ENCODE measurements around the gene NBAS. TPM values are rescaled to one million over a fixed set of nuclear protein-coding genes. Genes with fewer than 3 reads are reported as not detected.

The NBAS gene
- total and polyA plus RNA-seq, 2 donors (not counting 3 experiments of a cell fraction or from before 2014, with no cell fraction given), result 29.4 to 43.0 TPM

DNA sequence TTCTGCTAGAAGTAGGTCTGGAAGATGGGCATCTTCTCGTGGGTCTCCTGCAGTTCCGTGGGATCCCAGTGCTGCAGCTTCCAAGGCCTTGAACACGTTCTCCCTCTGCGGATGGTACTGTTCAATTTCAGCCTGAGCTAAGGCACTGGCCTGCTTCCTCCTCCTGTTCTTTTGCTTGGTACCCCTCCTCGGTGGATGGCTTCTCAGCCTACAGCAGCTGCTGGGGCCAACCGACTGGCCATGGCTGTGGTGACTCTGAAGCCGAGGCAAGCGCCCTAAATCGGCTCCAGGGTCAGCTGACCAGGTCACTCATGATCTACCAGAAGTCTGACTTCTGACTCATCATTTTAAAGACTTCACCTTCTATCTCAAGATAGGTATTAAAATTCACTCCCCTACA, 150.2 kb downstream of the NBAS start:
- Histone ChIP-seq H2AFZ (ENCODE audit: low read depth, low read length) (no peak overlapping the region), H3K4me3 (replicated peaks in 1 of 3; ENCODE audit: insufficient read depth in 1 of 3, low read depth in 1 of 3, low read length in 3 of 3) (no peak overlapping the region), H3K27me3 (ENCODE audit: control insufficient read depth in 2 of 2, insufficient read depth in 2 of 2, low read length in 2 of 2) (no peaks in the 10 kb centered on the region), H3K4me2 (ENCODE audit: insufficient read depth, low read length) (no peak overlapping the region), H3K27ac (ENCODE audit: insufficient read depth, low read depth, low read length) (no peak overlapping the region), H3K36me3 (ENCODE audit: control insufficient read depth in 2 of 2, extremely low read depth in 1 of 2, insufficient read depth in 2 of 2, low read length in 2 of 2) (peaks cover 0 to 3% of the 10 kb centered on the region in 2 experiments), H3K9me3 (replicated peaks; ENCODE audit: control insufficient read depth, insufficient read depth, low read length) (no peaks in the 10 kb centered on the region), H3K9me1 (replicated peaks; ENCODE audit: control insufficient read depth, extremely low read depth, insufficient read depth, low read length) (no peaks in the 10 kb centered on the region), H3K79me2 (ENCODE audit: control insufficient read depth, insufficient read depth, low read length) (no peaks in the 10 kb centered on the region), H4K20me1 (replicated peaks; ENCODE audit: control insufficient read depth, extremely low read depth, insufficient read depth, low read length) (no peaks in the 10 kb centered on the region), H3K4me1 (ENCODE audit: control insufficient read depth, extremely low read depth, insufficient read depth, low read length) (no peaks in the 10 kb centered on the region), H3K9ac (replicated peaks; ENCODE audit: extremely low read depth, insufficient read depth, low read length) (no peak overlapping the region)
- DNase-seq (ENCODE audit: low read depth, low spot score) (no peak), FAIRE-seq (no peak)
- ChIA-PET POLR2A (no interaction called here), CTCF (interaction anchor here (1.0 kb wide), 1 partner anchor 8 kb away, joined by 3 read pairs; no protein-coding TSS in a partner anchor)
- no peak for TF ChIP-seq JUN (IDR thresholded peaks at IDR 0.05; ENCODE audit: borderline replicate concordance, insufficient read depth, insufficient read length, low read depth)
- TF ChIP-seq GATA2 (IDR thresholded peaks at IDR 0.05; ENCODE audit: insufficient read depth, insufficient read length, low read depth, low read length), result no peak
- TF ChIP-seq EZH2 (IDR thresholded peaks at IDR 0.05; ENCODE audit: borderline replicate concordance, low read depth, low read length, severe bottlenecking), result no peak
- TF ChIP-seq FOS (IDR thresholded peaks at IDR 0.05; ENCODE audit: borderline replicate concordance, insufficient read depth, low read length), result no peak
- TF ChIP-seq MYC (IDR thresholded peaks at IDR 0.05; ENCODE audit: low read depth, low read length), result no peak
- TF ChIP-seq POLR2A (IDR thresholded peaks at IDR 0.05; ENCODE audit: low read depth, low read length), result no peak
- TF ChIP-seq, protein P1, sequence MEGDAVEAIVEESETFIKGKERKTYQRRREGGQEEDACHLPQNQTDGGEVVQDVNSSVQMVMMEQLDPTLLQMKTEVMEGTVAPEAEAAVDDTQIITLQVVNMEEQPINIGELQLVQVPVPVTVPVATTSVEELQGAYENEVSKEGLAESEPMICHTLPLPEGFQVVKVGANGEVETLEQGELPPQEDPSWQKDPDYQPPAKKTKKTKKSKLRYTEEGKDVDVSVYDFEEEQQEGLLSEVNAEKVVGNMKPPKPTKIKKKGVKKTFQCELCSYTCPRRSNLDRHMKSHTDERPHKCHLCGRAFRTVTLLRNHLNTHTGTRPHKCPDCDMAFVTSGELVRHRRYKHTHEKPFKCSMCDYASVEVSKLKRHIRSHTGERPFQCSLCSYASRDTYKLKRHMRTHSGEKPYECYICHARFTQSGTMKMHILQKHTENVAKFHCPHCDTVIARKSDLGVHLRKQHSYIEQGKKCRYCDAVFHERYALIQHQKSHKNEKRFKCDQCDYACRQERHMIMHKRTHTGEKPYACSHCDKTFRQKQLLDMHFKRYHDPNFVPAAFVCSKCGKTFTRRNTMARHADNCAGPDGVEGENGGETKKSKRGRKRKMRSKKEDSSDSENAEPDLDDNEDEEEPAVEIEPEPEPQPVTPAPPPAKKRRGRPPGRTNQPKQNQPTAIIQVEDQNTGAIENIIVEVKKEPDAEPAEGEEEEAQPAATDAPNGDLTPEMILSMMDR (IDR thresholded peaks at IDR 0.05; ENCODE audit: extremely low read depth in 1 of 2, insufficient read depth in 1 of 2, low read depth in 1 of 2, low read length in 2 of 2), result no peak
- TF ChIP-seq, protein P2, sequence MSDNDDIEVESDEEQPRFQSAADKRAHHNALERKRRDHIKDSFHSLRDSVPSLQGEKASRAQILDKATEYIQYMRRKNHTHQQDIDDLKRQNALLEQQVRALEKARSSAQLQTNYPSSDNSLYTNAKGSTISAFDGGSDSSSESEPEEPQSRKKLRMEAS (IDR thresholded peaks at IDR 0.05; ENCODE audit: insufficient read depth, insufficient read length), result no peak
- TF ChIP-seq POLR2AphosphoS5 (IDR thresholded peaks at IDR 0.05; ENCODE audit: insufficient read depth, low read depth, low read length), result no peak
- intact Hi-C loops (cut with micrococcal nuclease) (no loop called here), dilution Hi-C loops (cut with MboI; ENCODE audit: extremely low pct_ligation_motif_present, low sequenced_read_pairs) (no loop called here)
- BruUV-seq (replicated peaks), result no TSS peak

Data from endothelial cell of umbilical vein (primary cell).